Endometrial microvascular endothelial cells (primary cell): ENCODE data around the gene AXIN1. TPM values are rescaled to one million over a fixed set of nuclear protein-coding genes. Genes with fewer than 3 reads are reported as not detected.

Source experiments
- in situ Hi-C: cut with HindIII; loops from 2 replicates; pipeline ENCODE4 v1.10.0; 2017; ENCODE audit warnings: low sequenced_read_pairs, low pct_unique_long_range_greater_than_20kb; ENCODE audit errors: inconsistent ontology term
- total RNA-seq: library from RNA; depleted of rRNA; stranded (reverse); fragments of >200 nt; gene quantifications from one replicate; pipeline ENCODE4 v1.2.3, GENCODE V29; 2015; ENCODE audit errors: inconsistent ontology term

Gene AXIN1
- total RNA-seq, 1 donor from 2014 or later, result 16.4 TPM

- in situ Hi-C loops, result no loop called here
Observed at GRCh38 chr16:291539-291938, 61.0 kb downstream of the AXIN1 start.

- in situ Hi-C loops, result no loop called here
Observed at GRCh38 chr16:290681-291405, 61.7 kb downstream of the AXIN1 start.

- in situ Hi-C loops, result no loop called here
Observed at GRCh38 chr16:290015-290680, 62.4 kb downstream of the AXIN1 start.

- in situ Hi-C loops, result no loop called here
Observed at GRCh38 chr16:289395-289997, 63.0 kb downstream of the AXIN1 start.

DNA sequence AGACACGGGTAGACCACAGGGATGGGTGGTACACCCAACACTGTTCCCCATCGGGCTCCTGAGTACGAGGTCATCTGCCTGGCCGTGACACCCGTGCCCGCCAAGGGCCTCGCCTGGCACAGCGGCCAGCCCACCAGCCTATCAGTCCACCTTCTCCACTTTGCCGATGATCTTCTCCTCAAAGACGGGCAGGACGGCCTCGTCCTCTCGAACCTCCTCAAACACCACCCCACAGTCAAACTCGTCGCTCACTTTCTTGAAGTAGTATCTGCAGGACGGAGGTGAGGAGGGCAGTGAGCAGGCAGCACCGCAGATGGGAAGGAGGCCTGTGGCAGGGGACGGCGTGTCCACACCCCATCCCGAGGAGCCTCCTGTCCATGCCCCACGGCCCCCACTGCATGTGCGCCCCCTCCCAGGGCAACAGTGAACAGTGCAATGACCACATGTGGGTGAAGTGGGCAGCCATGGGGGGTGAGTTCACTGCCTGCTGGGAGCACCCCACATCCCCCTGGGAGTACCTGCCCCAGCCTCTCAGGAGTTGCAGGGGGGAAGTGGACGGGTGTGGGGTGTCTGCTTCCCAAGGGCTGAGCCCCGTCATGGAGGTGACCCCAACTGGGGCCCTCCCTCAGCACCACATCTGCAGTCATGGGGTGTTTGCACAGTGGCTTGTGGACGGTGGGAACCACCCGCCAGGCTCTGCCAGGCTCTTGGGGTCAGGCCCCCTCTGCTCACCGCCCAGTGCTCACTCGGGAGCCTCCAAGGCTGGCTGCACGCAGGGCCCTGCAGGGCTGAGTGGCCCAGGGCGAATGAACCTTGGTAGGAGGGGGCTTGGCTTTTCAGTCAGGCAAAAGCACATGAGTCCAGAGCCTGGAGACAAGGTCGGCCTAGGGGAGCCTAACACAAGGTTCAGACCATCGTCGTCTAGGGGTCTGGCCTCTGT, 64.3 kb downstream of the AXIN1 start:
- in situ Hi-C loops, result no loop called here

DNA sequence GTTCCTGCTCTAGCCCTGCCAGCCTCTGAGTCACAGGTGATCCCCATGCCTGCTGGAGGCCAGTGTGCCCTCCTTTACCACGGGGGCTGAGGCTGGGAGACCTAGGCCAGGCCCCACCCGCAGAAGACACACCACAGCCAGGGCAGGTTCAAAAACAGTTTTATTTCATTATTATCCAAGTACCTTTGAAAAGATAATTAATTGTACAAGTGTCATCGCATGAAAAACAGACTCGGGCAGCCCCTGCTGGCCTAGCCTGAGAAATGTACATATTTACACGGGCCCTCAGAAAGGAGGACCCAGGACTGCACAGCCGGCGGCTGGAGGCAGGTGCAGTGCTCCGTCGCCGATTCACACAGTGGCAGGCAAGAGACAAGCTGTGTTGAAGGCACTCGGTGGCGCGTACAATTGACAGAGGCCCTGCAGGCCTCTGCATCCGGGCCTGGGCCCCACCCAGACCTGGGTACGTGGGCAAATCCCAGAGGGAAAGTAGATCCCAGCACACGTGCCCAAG, 65.2 kb downstream of the AXIN1 start:
- in situ Hi-C loops, result no loop called here

GRCh38 chr16:286491-287297, 65.8 kb downstream of the AXIN1 start:
- in situ Hi-C loops, result no loop called here

GRCh38 chr16:285146-286055, 67.1 kb downstream of the AXIN1 start:
- in situ Hi-C loops, result no loop called here

GRCh38 chr16:284204-285120, 68.1 kb downstream of the AXIN1 start:
- in situ Hi-C loops, result no loop called here

GRCh38 chr16:283033-283805, 69.3 kb downstream of the AXIN1 start, which contains the start of gene PDIA2:
TSS of gene PDIA2 (plus strand) at chr16:283164. CDS start at chr16:283170, 6 bp downstream.
- in situ Hi-C loops, result no loop called here

DNA sequence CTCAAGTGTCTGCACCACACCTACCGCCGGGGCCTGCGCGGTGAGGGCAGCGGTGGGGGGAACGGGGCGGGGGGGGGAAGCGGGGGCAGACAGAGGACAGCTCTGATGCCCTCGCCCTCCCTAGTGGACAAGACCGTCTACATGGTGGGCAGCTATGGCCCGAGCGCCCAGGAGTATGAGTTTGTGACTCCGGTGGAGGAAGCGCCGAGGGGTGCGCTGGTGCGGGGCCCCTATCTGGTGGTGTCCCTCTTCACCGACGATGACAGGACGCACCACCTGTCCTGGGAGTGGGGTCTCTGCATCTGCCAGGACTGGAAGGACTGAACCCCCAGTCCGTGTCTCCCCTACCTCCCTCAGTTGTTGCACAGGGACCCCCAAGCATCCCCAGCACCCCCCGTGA, 70.0 kb downstream of the AXIN1 start:
- in situ Hi-C loops, result no loop called here

- in situ Hi-C loops, result no loop called here
Observed at GRCh38 chr16:281660-282255, 70.8 kb downstream of the AXIN1 start.

GRCh38 chr16:280991-281659, 71.4 kb downstream of the AXIN1 start:
- in situ Hi-C loops, result no loop called here

DNA sequence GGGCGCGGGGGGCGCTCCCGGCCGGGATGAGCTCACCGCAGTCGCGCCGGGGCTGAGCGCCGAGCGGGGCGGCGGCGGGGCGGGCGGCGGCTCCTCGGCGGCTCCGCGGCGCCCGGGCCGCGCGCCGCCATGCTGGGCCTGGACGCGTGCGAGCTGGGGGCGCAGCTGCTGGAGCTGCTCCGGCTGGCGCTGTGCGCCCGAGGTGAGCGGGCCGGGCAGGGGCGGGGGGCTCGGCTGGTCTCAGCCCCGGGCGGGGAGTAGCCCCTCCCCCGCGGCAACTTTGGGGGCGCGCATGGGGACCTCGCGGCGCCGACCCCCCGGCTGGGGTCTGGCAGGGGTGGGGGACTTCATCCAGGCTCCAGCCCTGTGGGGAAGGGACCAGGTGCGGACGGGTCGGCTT, 72.0 kb downstream of the AXIN1 start, which contains the start of gene ARHGDIG:
Gene ARHGDIG, plus strand, starts transcription at position 40 of the 400 bp plus-strand sequence. Its CDS starts 90 bp downstream, at position 130.
- in situ Hi-C loops, result no loop called here
